H1 (cell line): Measurements from ENCODE around the gene ADAMTS16. TPM values are rescaled to one million over a fixed set of nuclear protein-coding genes. Genes with fewer than 3 reads are reported as not detected.

Experiments
- CTCF ChIA-PET: fragments of 300-600 bp; sonication (Branson Sonifier 250); formaldehyde crosslinking; loops from one replicate; lab custom pipeline; 2021; ENCODE audit not compliant: partially characterized antibody; lab: Charles Lee
- POLR2A ChIA-PET: fragments of 300-600 bp; sonication (Branson Sonifier 250); formaldehyde crosslinking; loops from one replicate; lab custom pipeline; 2021; ENCODE audit warnings: inconsistent platforms; ENCODE audit not compliant: partially characterized antibody; lab: Charles Lee
- DNase-seq, 2 experiments: peaks; one replicate each; pipeline versions ENCODE4 v3.0.0 to v3.0.0-alpha.2; 2010 to 2022; ENCODE audit warnings: low spot score in 2 of 2, low read depth in 1 of 2, mixed read lengths in 1 of 2
- FAIRE-seq: peaks from 2 replicates; lab custom pipeline; 2011; peaks lifted over from hg19 to GRCh38; lab: Jason Lieb, UNC
- H2AFZ ChIP-seq: 2 replicates; pipeline ENCODE4 v1.8.1; 2012; ENCODE audit warnings: low read length, inconsistent platforms
- H2AK5ac ChIP-seq: 2 replicates; pipeline ENCODE4 v1.6.1; 2013; ENCODE audit warnings: low read depth, low read length
- H2BK120ac ChIP-seq: replicated peaks from 2 replicates; pipeline ENCODE3; 2013; ENCODE audit warnings: low read depth, low read length, inconsistent platforms
- H2BK12ac ChIP-seq: 2 replicates; pipeline ENCODE4 v1.6.1; 2013; ENCODE audit warnings: low read depth, low read length
- H2BK15ac ChIP-seq: 2 replicates; pipeline ENCODE4 v1.6.1; 2013; ENCODE audit warnings: low read length
- H2BK20ac ChIP-seq: 2 replicates; pipeline ENCODE4 v1.6.1; 2013; ENCODE audit warnings: low read length
- H2BK5ac ChIP-seq: 2 replicates; pipeline ENCODE4 v1.6.1; 2013; ENCODE audit warnings: low read depth, low read length
- H3K14ac ChIP-seq: 2 replicates; pipeline ENCODE4 v1.6.1; 2013; ENCODE audit warnings: inconsistent platforms; ENCODE audit not compliant: insufficient read length
- H3K18ac ChIP-seq: 2 replicates; pipeline ENCODE4 v1.6.1; 2013; ENCODE audit warnings: low read length; ENCODE audit errors: extremely low read depth
- H3K23ac ChIP-seq: 2 replicates; pipeline ENCODE4 v1.6.1; 2013; ENCODE audit warnings: inconsistent platforms; ENCODE audit not compliant: insufficient read length
- H3K23me2 ChIP-seq: 2 replicates; pipeline ENCODE4 v1.6.1; 2013; ENCODE audit warnings: low read depth, low read length
- H3K27ac ChIP-seq: 2 replicates; pipeline ENCODE4 v1.6.1; 2011; ENCODE audit warnings: low read depth, low read length, inconsistent platforms
- H3K27me3 ChIP-seq, 4 experiments: replicated peaks in 1 of 4; 1 replicate in 1 of 4; 2 replicates in 3 of 4; pipeline versions ENCODE4 v1.6.1 to v1.8.1; 2011 to 2013; ENCODE audit warnings: low read length in 3 of 4, mild to moderate bottlenecking in 3 of 4, inconsistent platforms in 2 of 4, mixed read lengths in 2 of 4, moderate library complexity in 1 of 4; ENCODE audit not compliant: control insufficient read depth in 3 of 4, insufficient read depth in 3 of 4; ENCODE audit errors: extremely low read depth in 1 of 4
- H3K36me3 ChIP-seq, 4 experiments: 2 replicates each; pipeline versions ENCODE4 v1.6.1 to v1.8.1; 2011 to 2013; ENCODE audit warnings: mild to moderate bottlenecking in 4 of 4, low read length in 3 of 4, moderate library complexity in 2 of 4, control low read depth in 1 of 4, inconsistent platforms in 1 of 4; ENCODE audit not compliant: insufficient read depth in 4 of 4, control insufficient read depth in 2 of 4
- H3K4ac ChIP-seq: replicated peaks from 2 replicates; pipeline ENCODE3; 2013; ENCODE audit warnings: low read length, low read depth, mixed read lengths, inconsistent platforms; ENCODE audit not compliant: insufficient read length
- H3K4me1 ChIP-seq, 4 experiments: replicated peaks in 1 of 4; 1 replicate in 1 of 4; 2 replicates in 3 of 4; pipeline versions ENCODE4 v1.6.1 to v1.8.1; 2011 to 2013; ENCODE audit warnings: low read length in 3 of 4, inconsistent platforms in 2 of 4, mixed read lengths in 1 of 4; ENCODE audit not compliant: insufficient read depth in 4 of 4, control insufficient read depth in 3 of 4
- H3K4me2 ChIP-seq, 2 experiments: 2 replicates each; pipeline versions ENCODE4 v1.6.1 to v1.8.1; 2011 to 2013; ENCODE audit warnings: low read depth in 2 of 2, low read length in 2 of 2, control low read depth in 1 of 2, inconsistent platforms in 1 of 2, mild to moderate bottlenecking in 1 of 2; ENCODE audit not compliant: insufficient read depth in 1 of 2
- H3K4me3 ChIP-seq, 4 experiments: fragments of 200-600, 300-600 bp in 1 of 4; sonication (generic), shearing (Covaris generic), sonication (Bioruptor Twin) in 1 of 4; 2 replicates each; pipeline versions ENCODE4 v1.5.1 to v1.8.1; 2011 to 2016; ENCODE audit warnings: low read length in 4 of 4, low read depth in 3 of 4, control low read depth in 2 of 4, inconsistent platforms in 2 of 4, mild to moderate bottlenecking in 2 of 4, mixed read lengths in 1 of 4, moderate library complexity in 1 of 4; ENCODE audit not compliant: insufficient read depth in 2 of 4; ENCODE audit errors: extremely low read depth in 1 of 4
- H3K56ac ChIP-seq: replicated peaks from 2 replicates; pipeline ENCODE3; 2013; ENCODE audit warnings: low read depth, mild to moderate bottlenecking, mixed read lengths, low read length, inconsistent platforms; ENCODE audit not compliant: insufficient read length
- H3K79me1 ChIP-seq: 2 replicates; pipeline ENCODE4 v1.6.1; 2013; ENCODE audit warnings: low read depth, low read length, control low read depth
- H3K79me2 ChIP-seq, 2 experiments: 2 replicates each; pipeline versions ENCODE4 v1.6.1 to v1.8.1; 2012 to 2013; ENCODE audit warnings: low read length in 2 of 2, mild to moderate bottlenecking in 2 of 2, inconsistent platforms in 1 of 2; ENCODE audit not compliant: insufficient read depth in 2 of 2, control insufficient read depth in 1 of 2
- H3K9ac ChIP-seq, 4 experiments: replicated peaks in 1 of 4; 1 replicate in 1 of 4; 2 replicates in 3 of 4; pipeline versions ENCODE4 v1.6.1 to v1.8.1; 2011 to 2013; ENCODE audit warnings: low read depth in 3 of 4, low read length in 3 of 4, control low read depth in 2 of 4, mild to moderate bottlenecking in 2 of 4, moderate library complexity in 2 of 4, inconsistent platforms in 1 of 4; ENCODE audit errors: extremely low read depth in 1 of 4
- H3K9me3 ChIP-seq, 2 experiments: 2 replicates each; pipeline versions ENCODE4 v1.6.1 to v1.8.1; 2012 to 2013; ENCODE audit warnings: mild to moderate bottlenecking in 2 of 2, moderate library complexity in 2 of 2, control low read depth in 1 of 2, inconsistent platforms in 1 of 2, low read depth in 1 of 2, low read length in 1 of 2, mixed read lengths in 1 of 2; ENCODE audit not compliant: insufficient read depth in 2 of 2
- H4K20me1 ChIP-seq, 2 experiments: replicated peaks in 1 of 2; 2 replicates each; pipeline versions ENCODE3 to v1.8.1; 2011 to 2013; ENCODE audit warnings: inconsistent platforms in 2 of 2, low read length in 2 of 2, mild to moderate bottlenecking in 1 of 2; ENCODE audit not compliant: insufficient read depth in 2 of 2, control insufficient read depth in 1 of 2
- H4K5ac ChIP-seq: 2 replicates; pipeline ENCODE4 v1.6.1; 2013; ENCODE audit warnings: low read length, low read depth, mixed read lengths, inconsistent platforms; ENCODE audit not compliant: insufficient read length
- H4K8ac ChIP-seq: 2 replicates; pipeline ENCODE4 v1.8.0; 2013; ENCODE audit warnings: mild to moderate bottlenecking, moderate library complexity, low read length, inconsistent platforms; ENCODE audit not compliant: insufficient read depth; ENCODE audit errors: extremely low read depth
- H4K91ac ChIP-seq: replicated peaks from 2 replicates; pipeline ENCODE3; 2013; ENCODE audit warnings: low read length, mixed read lengths, inconsistent platforms; ENCODE audit not compliant: insufficient read length
- EGR1 ChIP-seq: IDR thresholded peaks from 2 replicates; pipeline ENCODE4 v1.6.1; 2011; ENCODE audit warnings: low read depth, low read length, borderline replicate concordance
- MAFK ChIP-seq: IDR thresholded peaks from 2 replicates; pipeline ENCODE4 v1.6.1; 2012; ENCODE audit warnings: low read depth, mild to moderate bottlenecking, improper control_type of control experiment, low read length
- RBBP5 ChIP-seq: IDR thresholded peaks from 2 replicates; pipeline ENCODE4 v1.7.1; 2012; ENCODE audit warnings: low read depth, mild to moderate bottlenecking, inconsistent platforms, low read length, moderate library complexity, borderline replicate concordance
- SUZ12 ChIP-seq: fragments of 200-600 bp; sonication (generic); IDR thresholded peaks from 2 replicates; pipeline ENCODE4 v1.6.1; 2012; ENCODE audit warnings: mild to moderate bottlenecking, inconsistent platforms, low read length, moderate library complexity, mixed read lengths
- WGBS, 2 experiments: shearing (Covaris generic) in 1 of 2; methylation state at CpG; one replicate each; pipeline versions ENCODE4 v1.1.6 to v1.1.7; 2013 to 2015; ENCODE audit warnings: low lambda C conversion rate in 2 of 2, mixed read lengths in 2 of 2, inconsistent platforms in 1 of 2, low coverage in 1 of 2, missing lambda C conversion rate in 1 of 2; ENCODE audit not compliant: insufficient replicate concordance in 2 of 2, insufficient coverage in 1 of 2, insufficient read length in 1 of 2; ENCODE audit errors: extremely low coverage in 1 of 2, missing lambda C conversion rate in 1 of 2; 5-methylcytosine and 5-hydroxymethylcytosine counted together
- polyA plus RNA-seq, 7 experiments: library from polyadenylated mRNA; depleted of rRNA in 3 of 7; stranded (reverse) in 5 of 7; unstranded in 2 of 7; fragments of >200 nt in 5 of 7; fragments of 200-250 nt in 2 of 7; gene quantifications; 1 replicate in 5 of 7; 2 replicates in 1 of 7; 4 replicates in 1 of 7; pipeline versions ENCODE4 v1.2.1 to v1.2.3, GENCODE V29; 2011 to 2013; ENCODE audit warnings: missing spikeins in 2 of 7, mixed read lengths in 2 of 7
- total RNA-seq: library from RNA; stranded (reverse); fragmentation: NEBNext Ultra II Directional; extraction: Animal tissue kit (Norgen Biotek cat#: 25700); gene quantifications from 2 replicates; pipeline ENCODE4 v1.2.1, GENCODE V29; 2021

ADAMTS16 gene
- total and polyA plus RNA-seq, 2 of the 8 experiments (the other 6 are each of a cell fraction or from before 2014, with no cell fraction given): 3.7 to 16.0 TPM

GRCh38 chr5:5360941-5361520, 220.9 kb downstream of the ADAMTS16 start:
- Histone ChIP-seq H3K9ac (no peak overlapping the region; a peak in 1 of 7 replicates), H3K79me1 (no peaks in the 10 kb centered on the region), H3K9me3 (no peaks in the 10 kb centered on the region), H3K4me1 (peaks cover 0 to 7% (median 0%) of the 10 kb centered on the region in 4 experiments; a peak in 1 of 7 replicates), H2BK12ac (no peak overlapping the region), H2BK15ac (no peak overlapping the region), H3K4me2 (no peak overlapping the region), H3K23ac (no peak overlapping the region), H4K91ac (no peak overlapping the region), H2BK20ac (no peak overlapping the region), H4K8ac (no peak overlapping the region), H2AFZ (no peak overlapping the region), H3K18ac (no peak overlapping the region), H3K14ac (no peak overlapping the region), H3K27me3 (no peaks in the 10 kb centered on the region), H2AK5ac (no peak overlapping the region), H3K79me2 (no peaks in the 10 kb centered on the region), H3K4ac (no peak overlapping the region), H2BK120ac (no peak overlapping the region), H3K4me3 (no peak overlapping the region), H3K36me3 (no peaks in the 10 kb centered on the region), H3K23me2 (no peaks in the 10 kb centered on the region), H2BK5ac (no peak overlapping the region), H3K27ac (no peak overlapping the region), H4K20me1 (no peaks in the 10 kb centered on the region), H3K56ac (no peak overlapping the region), H4K5ac (no peak overlapping the region)
- ChIA-PET POLR2A (no interaction called here), CTCF (interaction anchor here (0.9 to 1.0 kb wide), 2 partner anchors 9 to 201 kb away, joined by 3 read pairs; no protein-coding TSS in a partner anchor)
- DNase-seq: no peak
- 85% methylated on average over 10 of the region's 10 CpGs; no CpG with 5 or more reads in 1 of the 2 experiments for WGBS, 2 experiments
- no peak for TF ChIP-seq RBBP5
- no peak for TF ChIP-seq EGR1
- no peak for TF ChIP-seq SUZ12
- no peak for TF ChIP-seq MAFK
- no peak for FAIRE-seq
